GM19397 (cell line): ENCODE data around the gene QPCT.
"Not testable (repeated sequence)": the region's sequence is repeated elsewhere in the genome, so short reads cannot be mapped to it uniquely, and the experiment has no call there.

Experiments used
- ATAC-seq: cut with Tn5 transposase; IDR thresholded peaks from one replicate; pipeline ENCODE4 v1.9.1; 2021; ENCODE audit warnings: mild to moderate bottlenecking, moderate library complexity; ENCODE audit not compliant: unreplicated experiment

QPCT gene

GRCh38 chr2:37344453-37345361 lies at the start of gene QPCT:
TSS of gene QPCT (plus strand) at chr2:37344630. CDS start at chr2:37344732, 102 bp downstream.
- ATAC-seq = no peak

GRCh38 chr2:37294858-37295257 lies 49.6 kb upstream of the QPCT start:
- ATAC-seq = not testable (repeated sequence)

- ATAC-seq = no peak
Observed at GRCh38 chr2:37295469-37296073, 48.9 kb upstream of the QPCT start.

- ATAC-seq = no peak
Observed at GRCh38 chr2:37297632-37298031, 46.8 kb upstream of the QPCT start.

GRCh38 chr2:37300146-37300545 lies 44.3 kb upstream of the QPCT start:
- ATAC-seq = no peak

GRCh38 chr2:37300578-37300977 lies 43.9 kb upstream of the QPCT start:
- no peak for ATAC-seq

- no peak for ATAC-seq
Observed at GRCh38 chr2:37301408-37301807, 43.0 kb upstream of the QPCT start.

- no peak for ATAC-seq
Observed at GRCh38 chr2:37302701-37303252, 41.7 kb upstream of the QPCT start.

- ATAC-seq = no peak
Observed at GRCh38 chr2:37306024-37306423, 38.4 kb upstream of the QPCT start.

- ATAC-seq = no peak
Observed at GRCh38 chr2:37307500-37307899, 36.9 kb upstream of the QPCT start.

- ATAC-seq = no peak
Observed at GRCh38 chr2:37315364-37315763, 29.1 kb upstream of the QPCT start.

GRCh38 chr2:37316181-37316580 lies 28.2 kb upstream of the QPCT start:
- ATAC-seq = no peak

GRCh38 chr2:37317746-37318145 lies 26.7 kb upstream of the QPCT start:
- no peak for ATAC-seq

GRCh38 chr2:37318401-37318800 lies 26.0 kb upstream of the QPCT start:
- peak; percentile 71 for ATAC-seq

GRCh38 chr2:37319754-37320609 lies 24.4 kb upstream of the QPCT start:
- no peak for ATAC-seq

- ATAC-seq = no peak
Observed at GRCh38 chr2:37321029-37321682, 23.3 kb upstream of the QPCT start.

GRCh38 chr2:37322368-37322767 lies 22.1 kb upstream of the QPCT start:
- ATAC-seq = no peak

GRCh38 chr2:37323176-37323780 lies 21.2 kb upstream of the QPCT start:
- no peak for ATAC-seq

GRCh38 chr2:37323781-37324535 lies 20.5 kb upstream of the QPCT start:
- peak; percentile 33 for ATAC-seq

GRCh38 chr2:37324536-37324785 lies 20.0 kb upstream of the QPCT start:
- ATAC-seq = no peak
